Measurements from ENCODE around the gene HNF1A. TPM values are rescaled to one million over a fixed set of nuclear protein-coding genes. Genes with fewer than 3 reads are reported as not detected.
A peak's percentile ranks its signal among the peaks of the same experiment; 100 is the strongest.
"Not testable (repeated sequence)": the region's sequence is repeated elsewhere in the genome, so short reads cannot be mapped to it uniquely, and the experiment has no call there.

HNF1A gene
- total and polyA plus RNA-seq, 5 experiments from 2014 or later, result not detected

GRCh38 chr12:121025442-121026226 is 47.3 kb downstream of the HNF1A start:
- peaks cover 4 to 14% (median 14%) of the 10 kb centered on the region in 3 donors for H3K36me3 Mint-ChIP-seq
- no peak overlapping the region for H3K4me3 Mint-ChIP-seq
- H3K27ac Mint-ChIP-seq, result peak overlapping the region in 1 of 10 donors; percentile 18
- no peaks in the 10 kb centered on the region for H3K27me3 Mint-ChIP-seq
- no peak for DNase-seq
- no peaks in the 10 kb centered on the region for H3K9me3 Mint-ChIP-seq
- peaks cover 0 to 2% (median 0%) of the 10 kb centered on the region in 4 donors for H3K4me1 Mint-ChIP-seq
- no peak for ATAC-seq
- POLR2A ChIA-PET, result no interaction called here

- H3K4me3 Mint-ChIP-seq, result no peak overlapping the region
- peak overlapping the region in 3 of 10 donors; percentile 10 to 81 (median 37) for H3K27ac Mint-ChIP-seq
- H3K36me3 Mint-ChIP-seq, result peaks cover 4 to 18% (median 14%) of the 10 kb centered on the region in 3 donors
- no peaks in the 10 kb centered on the region for H3K27me3 Mint-ChIP-seq
- POLR2A ChIA-PET, result no interaction called here
- ATAC-seq (no peak), DNase-seq (no peak)
- peaks cover 0 to 2% (median 0%) of the 10 kb centered on the region in 4 donors for H3K4me1 Mint-ChIP-seq
- H3K9me3 Mint-ChIP-seq, result no peaks in the 10 kb centered on the region
These were observed 48.1 kb downstream of the HNF1A start for GRCh38 chr12:121026274-121027045.

GRCh38 chr12:121030576-121031212 is 52.4 kb downstream of the HNF1A start:
- DNase-seq (no peak), ATAC-seq (no peak)
- peak overlapping the region in 3 of 10 donors; percentile 8 to 72 (median 20) for H3K27ac Mint-ChIP-seq
- H3K9me3 Mint-ChIP-seq, result no peaks in the 10 kb centered on the region
- POLR2A ChIA-PET, result interaction anchor here (0.8 kb wide), 1 partner anchor 14 kb away, joined by 3 read pairs; the partner anchor contains the start of gene C12orf43
- peaks cover 17 to 34% (median 31%) of the 10 kb centered on the region in 4 donors for H3K4me1 Mint-ChIP-seq
- H3K27me3 Mint-ChIP-seq, result no peaks in the 10 kb centered on the region
- H3K36me3 Mint-ChIP-seq, result peaks cover 4 to 17% (median 16%) of the 10 kb centered on the region in 3 donors
- H3K4me3 Mint-ChIP-seq, result no peak overlapping the region

GRCh38 chr12:121033625-121034349 is 55.4 kb downstream of the HNF1A start:
- DNase-seq, result peak in 9 of 10 donors; percentile 5 to 69 (median 30)
- peak; percentile 84 to 86 for ATAC-seq
- Mint-ChIP-seq H3K27ac (peak overlapping the region; percentile 64 to 95 (median 88)), H3K9me3 (no peaks in the 10 kb centered on the region), H3K27me3 (no peaks in the 10 kb centered on the region), H3K4me3 (peak overlapping the region; percentile 20 to 75 (median 60)), H3K36me3 (peaks cover 0 to 10% (median 4%) of the 10 kb centered on the region in 3 donors), H3K4me1 (peaks cover 23 to 59% (median 53%) of the 10 kb centered on the region in 4 donors)
- POLR2A ChIA-PET, result interaction anchor here (0.6 to 1.1 kb wide), 3 partner anchors 15 to 18 kb away, joined by 3 to 4 read pairs (median 4); partner anchors contain the start of gene C12orf43

GRCh38 chr12:121034616-121035305 is 56.4 kb downstream of the HNF1A start:
- Mint-ChIP-seq H3K27ac (peak overlapping the region; percentile 35 to 95 (median 88)), H3K27me3 (no peaks in the 10 kb centered on the region), H3K9me3 (no peaks in the 10 kb centered on the region), H3K4me1 (peaks cover 26 to 62% (median 58%) of the 10 kb centered on the region in 4 donors), H3K4me3 (peak overlapping the region in 9 of 10 donors; percentile 25 to 75 (median 60)), H3K36me3 (peaks cover 0 to 10% (median 4%) of the 10 kb centered on the region in 3 donors)
- POLR2A ChIA-PET, result no interaction called here
- ATAC-seq (no peak), DNase-seq (no peak)

GRCh38 chr12:121036810-121037326 is 58.5 kb downstream of the HNF1A start:
- Mint-ChIP-seq H3K27ac (peak overlapping the region in 8 of 10 donors; percentile 57 to 96 (median 74)), H3K9me3 (no peaks in the 10 kb centered on the region), H3K27me3 (no peaks in the 10 kb centered on the region), H3K36me3 (peaks cover 0 to 7% (median 0%) of the 10 kb centered on the region in 3 donors), H3K4me3 (peak overlapping the region; percentile 11 to 99 (median 73)), H3K4me1 (peaks cover 26 to 64% (median 58%) of the 10 kb centered on the region in 4 donors)
- DNase-seq (peak in 1 of 10 donors; percentile 42), ATAC-seq (no peak)
- POLR2A ChIA-PET, result interaction anchor here (0.6 kb wide), 1 partner anchor 365 kb away, joined by 3 read pairs; no protein-coding TSS in a partner anchor

GRCh38 chr12:121038861-121039668 is 60.7 kb downstream of the HNF1A start, which contains the start of gene OASL:
Gene OASL (minus strand): TSS chr12:121039246. CDS start chr12:121038971, 275 bp downstream.
- DNase-seq (peak; percentile 11 to 73 (median 46)), ATAC-seq (peak; percentile 80 to 83)
- Mint-ChIP-seq H3K36me3 (no peaks in the 10 kb centered on the region), H3K27ac (peak within 1 kb of the TSS; percentile 91 to 100 (median 95)), H3K4me1 (peaks cover 16 to 49% (median 42%) of the 10 kb centered on the region in 4 donors), H3K4me3 (peak within 1 kb of the TSS; percentile 93 to 99 (median 98)), H3K27me3 (peaks cover 0 to 7% (median 1%) of the 10 kb centered on the region in 5 donors), H3K9me3 (no peaks in the 10 kb centered on the region)
- POLR2A ChIA-PET, result interaction anchor here (1.1 to 1.3 kb wide), 3 partner anchors 19 to 23 kb away, joined by 3 to 5 read pairs (median 3); partner anchors contain the start of gene C12orf43

GRCh38 chr12:121043067-121043466 is 64.7 kb downstream of the HNF1A start:
- H3K9me3 Mint-ChIP-seq, result no peaks in the 10 kb centered on the region
- peaks cover 0 to 7% (median 1%) of the 10 kb centered on the region in 5 donors for H3K27me3 Mint-ChIP-seq
- DNase-seq (no peak), ATAC-seq (no peak)
- H3K4me3 Mint-ChIP-seq, result no peak overlapping the region
- POLR2A ChIA-PET, result no interaction called here
- no peaks in the 10 kb centered on the region for H3K36me3 Mint-ChIP-seq
- H3K27ac Mint-ChIP-seq, result peak overlapping the region in 3 of 10 donors; percentile 7 to 76 (median 57)
- H3K4me1 Mint-ChIP-seq, result peaks cover 8 to 22% (median 14%) of the 10 kb centered on the region in 4 donors

GRCh38 chr12:121047400-121047799 is 69.1 kb downstream of the HNF1A start:
- Mint-ChIP-seq H3K27ac (peak overlapping the region in 1 of 10 donors; percentile 63), H3K27me3 (peaks cover 0 to 10% (median 3%) of the 10 kb centered on the region in 5 donors), H3K4me3 (peak overlapping the region in 2 of 10 donors; percentile 79 to 89)
- H3K9me3 Mint-ChIP-seq, DNase-seq, H3K36me3 Mint-ChIP-seq, POLR2A ChIA-PET, ATAC-seq, H3K4me1 Mint-ChIP-seq: not testable (repeated sequence)

- DNase-seq (no peak), ATAC-seq (peak; percentile 61 to 69)
- POLR2A ChIA-PET, result interaction anchor here (0.6 to 1.1 kb wide), 3 partner anchors 15 to 61 kb away, joined by 3 read pairs; no protein-coding TSS in a partner anchor
- Mint-ChIP-seq H3K36me3 (no peaks in the 10 kb centered on the region), H3K4me1 (peaks cover 0 to 8% (median 6%) of the 10 kb centered on the region in 4 donors), H3K4me3 (peak overlapping the region in 9 of 10 donors; percentile 43 to 89 (median 77)), H3K9me3 (no peaks in the 10 kb centered on the region), H3K27ac (peak overlapping the region in 4 of 10 donors; percentile 69 to 92 (median 86)), H3K27me3 (peaks cover 0 to 4% (median 0%) of the 10 kb centered on the region in 5 donors)
These were observed 70.1 kb downstream of the HNF1A start for GRCh38 chr12:121048442-121048841.

Data from naive thymus-derived CD8-positive, alpha-beta T cell (primary cell).